Measurements from ENCODE around the gene SARNP.

SARNP gene

GRCh38 chr12:55742719-55743405, 74.7 kb downstream of the SARNP start, which contains the start of gene GDF11:
Gene GDF11 (plus strand): TSS chr12:55743122. CDS start chr12:55743317, 195 bp downstream.
- Histone ChIP-seq H2BK15ac (ENCODE audit: low read depth, poor library complexity, severe bottlenecking) (peak within 1 kb of the TSS; percentile 31), H3K27me3 (ENCODE audit: control insufficient read depth in 1 of 2, insufficient read depth in 1 of 2, low read length in 2 of 2) (no peaks in the 10 kb centered on the region), H2BK12ac (ENCODE audit: low read length in 2 of 2) (peak within 1 kb of the TSS; percentile 23 to 78), H3K4me1 (ENCODE audit: control insufficient read depth, insufficient read depth, low read depth, low read length) (peaks cover 25% of the 10 kb centered on the region), H3K4ac (ENCODE audit: low read depth in 1 of 2, low read length in 2 of 2) (peak within 1 kb of the TSS in 1 of 2 experiments; percentile 0), H3K14ac (ENCODE audit: low read length in 2 of 2) (peak within 1 kb of the TSS in 1 of 2 experiments; percentile 45), H2AK5ac (ENCODE audit: low read length, severe bottlenecking) (peak within 1 kb of the TSS; percentile 47), H4K8ac (ENCODE audit: low read length) (no peak within 1 kb of the TSS), H3K4me2 (ENCODE audit: low read length, poor library complexity, severe bottlenecking) (peak within 1 kb of the TSS; percentile 85), H3K23ac (ENCODE audit: low read length in 2 of 2) (peak within 1 kb of the TSS in 1 of 2 experiments; percentile 61), H3K27ac (ENCODE audit: low read length, poor library complexity, severe bottlenecking) (no peak within 1 kb of the TSS), H3K79me1 (replicated peaks; ENCODE audit: low read length, poor library complexity, severe bottlenecking) (peaks cover 4% of the 10 kb centered on the region), H3K4me3 (ENCODE audit: insufficient read depth in 1 of 2, low read depth in 1 of 2, low read length in 2 of 2) (peak within 1 kb of the TSS; percentile 62 to 91), H2BK5ac (ENCODE audit: low read depth, low read length, poor library complexity, severe bottlenecking) (no peak within 1 kb of the TSS), H3K9ac (ENCODE audit: low read length) (peak within 1 kb of the TSS; percentile 82), H3K36me3 (ENCODE audit: control insufficient read depth in 1 of 2, insufficient read depth in 2 of 2, low read depth in 1 of 2, low read length in 2 of 2) (no peaks in the 10 kb centered on the region), H2AFZ (ENCODE audit: low read depth, low read length) (peak within 1 kb of the TSS; percentile 72), H3K9me3 (ENCODE audit: control insufficient read depth, low read length) (no peaks in the 10 kb centered on the region), H2BK120ac (ENCODE audit: low read depth, low read length) (peak within 1 kb of the TSS; percentile 24), H3K18ac (ENCODE audit: low read depth in 1 of 2, low read length in 2 of 2) (peak within 1 kb of the TSS; percentile 67 to 94), H4K91ac (ENCODE audit: low read length) (peak within 1 kb of the TSS; percentile 7)
- 3% methylated on average over 14 of the region's 53 CpGs for WGBS
- peak; percentile 88 for DNase-seq

GRCh38 chr12:55741931-55742680, 75.4 kb downstream of the SARNP start:
- Histone ChIP-seq H2AFZ (ENCODE audit: low read depth, low read length) (no peak overlapping the region), H3K79me1 (replicated peaks; ENCODE audit: low read length, poor library complexity, severe bottlenecking) (peaks cover 4% of the 10 kb centered on the region), H3K9me3 (ENCODE audit: control insufficient read depth, low read length) (no peaks in the 10 kb centered on the region), H3K4me1 (ENCODE audit: control insufficient read depth, insufficient read depth, low read depth, low read length) (peaks cover 27% of the 10 kb centered on the region), H3K4ac (ENCODE audit: low read depth in 1 of 2, low read length in 2 of 2) (no peak overlapping the region), H2BK12ac (ENCODE audit: low read length in 2 of 2) (peak overlapping the region; percentile 23 to 78), H2BK5ac (ENCODE audit: low read depth, low read length, poor library complexity, severe bottlenecking) (no peak overlapping the region), H3K4me3 (ENCODE audit: insufficient read depth in 1 of 2, low read depth in 1 of 2, low read length in 2 of 2) (peak overlapping the region in 1 of 2 experiments; percentile 76), H3K18ac (ENCODE audit: low read depth in 1 of 2, low read length in 2 of 2) (peak overlapping the region in 1 of 2 experiments; percentile 41), H3K23ac (ENCODE audit: low read length in 2 of 2) (no peak overlapping the region), H3K36me3 (ENCODE audit: control insufficient read depth in 1 of 2, insufficient read depth in 2 of 2, low read depth in 1 of 2, low read length in 2 of 2) (no peaks in the 10 kb centered on the region), H4K8ac (ENCODE audit: low read length) (no peak overlapping the region), H2AK5ac (ENCODE audit: low read length, severe bottlenecking) (peak overlapping the region; percentile 47), H3K27ac (ENCODE audit: low read length, poor library complexity, severe bottlenecking) (no peak overlapping the region), H3K27me3 (ENCODE audit: control insufficient read depth in 1 of 2, insufficient read depth in 1 of 2, low read length in 2 of 2) (no peaks in the 10 kb centered on the region), H3K14ac (ENCODE audit: low read length in 2 of 2) (no peak overlapping the region), H2BK120ac (ENCODE audit: low read depth, low read length) (no peak overlapping the region), H3K4me2 (ENCODE audit: low read length, poor library complexity, severe bottlenecking) (peak overlapping the region; percentile 26), H4K91ac (ENCODE audit: low read length) (peak overlapping the region; percentile 7), H3K9ac (ENCODE audit: low read length) (peak overlapping the region; percentile 79), H2BK15ac (ENCODE audit: low read depth, poor library complexity, severe bottlenecking) (peak overlapping the region; percentile 31)
- 42% methylated on average over 3 of the region's 3 CpGs for WGBS
- no peak for DNase-seq

GRCh38 chr12:55739025-55739378, 78.5 kb downstream of the SARNP start:
- Histone ChIP-seq H2BK5ac (ENCODE audit: low read depth, low read length, poor library complexity, severe bottlenecking) (no peak overlapping the region), H3K36me3 (ENCODE audit: control insufficient read depth in 1 of 2, insufficient read depth in 2 of 2, low read depth in 1 of 2, low read length in 2 of 2) (no peaks in the 10 kb centered on the region), H3K4me1 (ENCODE audit: control insufficient read depth, insufficient read depth, low read depth, low read length) (peaks cover 12% of the 10 kb centered on the region), H4K8ac (ENCODE audit: low read length) (no peak overlapping the region), H3K4me2 (ENCODE audit: low read length, poor library complexity, severe bottlenecking) (no peak overlapping the region), H3K27me3 (ENCODE audit: control insufficient read depth in 1 of 2, insufficient read depth in 1 of 2, low read length in 2 of 2) (no peaks in the 10 kb centered on the region), H3K9ac (ENCODE audit: low read length) (peak overlapping the region; percentile 89), H3K18ac (ENCODE audit: low read depth in 1 of 2, low read length in 2 of 2) (no peak overlapping the region), H3K14ac (ENCODE audit: low read length in 2 of 2) (no peak overlapping the region), H2BK15ac (ENCODE audit: low read depth, poor library complexity, severe bottlenecking) (no peak overlapping the region), H2BK120ac (ENCODE audit: low read depth, low read length) (no peak overlapping the region), H3K79me1 (replicated peaks; ENCODE audit: low read length, poor library complexity, severe bottlenecking) (peaks cover 4% of the 10 kb centered on the region), H3K4ac (ENCODE audit: low read depth in 1 of 2, low read length in 2 of 2) (no peak overlapping the region), H2AK5ac (ENCODE audit: low read length, severe bottlenecking) (no peak overlapping the region), H3K23ac (ENCODE audit: low read length in 2 of 2) (no peak overlapping the region), H3K9me3 (ENCODE audit: control insufficient read depth, low read length) (no peaks in the 10 kb centered on the region), H3K4me3 (ENCODE audit: insufficient read depth in 1 of 2, low read depth in 1 of 2, low read length in 2 of 2) (peak overlapping the region in 1 of 2 experiments; percentile 83), H3K27ac (ENCODE audit: low read length, poor library complexity, severe bottlenecking) (no peak overlapping the region), H2BK12ac (ENCODE audit: low read length in 2 of 2) (no peak overlapping the region), H4K91ac (ENCODE audit: low read length) (no peak overlapping the region), H2AFZ (ENCODE audit: low read depth, low read length) (no peak overlapping the region)
- DNase-seq = no peak
- 81% methylated on average over 1 of the region's 2 CpGs for WGBS

Data from mesenchymal stem cell (in vitro differentiated cells and primary cell).